CD4-positive, alpha-beta memory T cell (primary cell): ENCODE measurements around the gene RILPL2. TPM values are rescaled to one million over a fixed set of nuclear protein-coding genes. Genes with fewer than 3 reads are reported as not detected.

Experiments used
- CTCF ChIA-PET: fragments of 350-600 bp; sonication (Branson Sonifier 250); formaldehyde crosslinking; loops from one replicate; lab custom pipeline; 2021; ENCODE audit warnings: inconsistent platforms; ENCODE audit not compliant: partially characterized antibody; lab: Charles Lee
- POLR2A ChIA-PET: fragments of 350-600 bp; sonication (Branson Sonifier 250); formaldehyde crosslinking; loops from one replicate; lab custom pipeline; 2021; ENCODE audit not compliant: partially characterized antibody; lab: Charles Lee
- DNase-seq, 5 donors: peaks; one replicate each; pipeline versions ENCODE4 v3.0.0 to v3.0.0-alpha.2; 2020 to 2022; ENCODE audit warnings: mixed read lengths in 1 of 5
- H3K27ac ChIP-seq: one replicate; pipeline ENCODE4 v1.7.0; 2013; ENCODE audit warnings: low read depth, low read length
- H3K27me3 ChIP-seq: 2 replicates; pipeline ENCODE4 v1.7.0; 2013; ENCODE audit warnings: mild to moderate bottlenecking, low read length, moderate library complexity; ENCODE audit not compliant: insufficient read depth
- H3K36me3 ChIP-seq: 2 replicates; pipeline ENCODE4 v1.7.0; 2013; ENCODE audit warnings: mild to moderate bottlenecking, low read length, moderate library complexity; ENCODE audit not compliant: insufficient read depth
- H3K4me1 ChIP-seq: 2 replicates; pipeline ENCODE4 v1.7.0; 2013; ENCODE audit warnings: mild to moderate bottlenecking, low read length, moderate library complexity; ENCODE audit not compliant: insufficient read depth
- H3K4me3 ChIP-seq, 2 donors: one replicate each; pipeline ENCODE4 v1.7.0; 2013; ENCODE audit warnings: low read length in 2 of 2, mild to moderate bottlenecking in 1 of 2
- H3K9me3 ChIP-seq, 2 donors: one replicate each; pipeline ENCODE4 v1.7.0; 2013; ENCODE audit warnings: low read length in 2 of 2, control low read depth in 1 of 2; ENCODE audit not compliant: control insufficient read depth in 1 of 2
- H3K27ac Mint-ChIP-seq, 7 donors: one replicate each; pipeline ENCODE4 v1.8.0; 2020 to 2021; ENCODE audit warnings: mixed read lengths in 7 of 7, mild to moderate bottlenecking in 6 of 7, inconsistent platforms in 3 of 7, moderate library complexity in 3 of 7
- H3K27me3 Mint-ChIP-seq, 2 donors: one replicate each; pipeline ENCODE4 v1.8.0; 2020 to 2021; ENCODE audit warnings: mixed read lengths in 2 of 2
- H3K36me3 Mint-ChIP-seq, 2 donors: one replicate each; pipeline ENCODE4 v1.8.0; 2020 to 2021; ENCODE audit warnings: mixed read lengths in 2 of 2, inconsistent platforms in 1 of 2, mild to moderate bottlenecking in 1 of 2
- H3K4me1 Mint-ChIP-seq, 4 donors: one replicate each; pipeline ENCODE4 v1.8.0; 2020 to 2021; ENCODE audit warnings: mixed read lengths in 4 of 4, mild to moderate bottlenecking in 1 of 4
- H3K4me3 Mint-ChIP-seq, 8 donors: one replicate each; pipeline ENCODE4 v1.8.0; 2020 to 2021; ENCODE audit warnings: mixed read lengths in 8 of 8, mild to moderate bottlenecking in 7 of 8, moderate library complexity in 6 of 8, inconsistent platforms in 3 of 8
- H3K9me3 Mint-ChIP-seq, 8 donors: one replicate each; pipeline ENCODE4 v1.8.0; 2020 to 2021; ENCODE audit warnings: mixed read lengths in 8 of 8, mild to moderate bottlenecking in 5 of 8, inconsistent platforms in 3 of 8, moderate library complexity in 1 of 8
- intact Hi-C: fragments of 100-400 bp; cut with micrococcal nuclease; formaldehyde crosslinking; loops from one replicate; pipeline ENCODE4 v1.15.1; 2023
- polyA plus RNA-seq, 2 donors: library from polyadenylated mRNA; unstranded; fragments of 300-500 nt; fragmentation: Illumina TruSeq; gene quantifications; one replicate each; pipeline ENCODE4 v1.2.3, GENCODE V29; 2021
- total RNA-seq, 2 experiments: library from RNA; stranded (reverse); gene quantifications; one replicate each; pipeline ENCODE4 v1.2.3, GENCODE V29; 2021

The RILPL2 gene
- total and polyA plus RNA-seq, 4 experiments from 2014 or later: 11.6 to 13.7 (median 12.6) TPM

DNA sequence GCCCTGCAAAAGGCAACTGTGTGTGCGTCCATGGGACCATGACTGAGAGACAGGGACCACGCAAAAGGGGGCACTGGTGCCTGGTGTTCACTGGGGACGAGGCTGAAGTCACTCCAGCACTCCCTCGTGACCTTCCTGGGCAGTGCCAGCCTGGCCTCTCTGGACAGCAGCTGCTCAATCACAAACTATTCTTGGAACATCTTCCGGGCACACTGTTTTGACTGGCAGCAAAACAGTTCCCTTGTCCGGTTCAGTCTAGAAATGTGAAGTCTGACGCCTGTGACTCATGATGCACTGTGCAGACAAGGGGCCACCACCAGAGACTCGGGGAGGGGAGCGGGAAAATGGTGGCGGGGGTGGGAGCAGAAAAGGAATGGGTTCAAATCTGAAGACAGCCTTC is 42.3 kb upstream of the RILPL2 start:
- no peak for DNase-seq
- Mint-ChIP-seq H3K27ac (peak overlapping the region in 2 of 7 donors; percentile 32 to 52), H3K4me3 (no peak overlapping the region), H3K4me1 (peaks cover 22 to 49% (median 35%) of the 10 kb centered on the region in 4 donors), H3K36me3 (peaks cover 0 to 8% of the 10 kb centered on the region in 2 donors), H3K27me3 (no peaks in the 10 kb centered on the region), H3K9me3 (no peaks in the 10 kb centered on the region)
- H3K27me3 ChIP-seq: no peaks in the 10 kb centered on the region
- peaks cover 31% of the 10 kb centered on the region for H3K4me1 ChIP-seq
- no peak overlapping the region for H3K27ac ChIP-seq
- no peaks in the 10 kb centered on the region for H3K36me3 ChIP-seq
- no peaks in the 10 kb centered on the region for H3K9me3 ChIP-seq
- H3K4me3 ChIP-seq: no peak overlapping the region
- intact Hi-C loops: loop anchor here (10.0 kb wide), 1 partner anchor 56 kb away; the partner anchor contains the start of gene RILPL1
- POLR2A ChIA-PET: no interaction called here
- CTCF ChIA-PET: no interaction called here

- CTCF ChIA-PET: interaction anchor here (0.7 kb wide), 1 partner anchor 16 kb away, joined by 3 read pairs; no protein-coding TSS in a partner anchor
Observed at GRCh38 chr12:123478069-123478468, 41.6 kb upstream of the RILPL2 start.

DNA sequence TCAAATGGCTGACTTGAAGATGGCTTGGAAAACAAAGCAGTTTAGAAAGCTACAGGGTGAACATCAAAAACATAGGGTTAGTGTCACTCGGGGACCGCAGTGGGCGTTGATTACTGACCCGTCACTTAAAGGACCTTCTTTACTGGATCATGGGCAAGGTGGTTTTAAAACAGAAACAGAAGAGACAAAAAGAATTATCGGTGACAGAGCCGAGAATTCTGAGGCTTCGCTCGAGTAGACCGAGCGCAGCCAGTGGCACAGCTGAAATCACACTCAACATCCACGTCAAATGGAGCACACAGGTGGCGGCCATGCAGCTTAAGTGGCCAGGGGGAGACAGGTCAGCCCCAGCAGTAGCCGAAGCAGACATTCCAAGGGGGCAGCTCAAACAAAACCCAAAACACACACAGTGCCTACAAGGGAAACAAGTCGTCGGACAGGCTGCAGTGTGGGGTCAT is 38.8 kb upstream of the RILPL2 start:
- peak overlapping the region in 1 of 2 donors; percentile 13 for H3K4me3 ChIP-seq
- Mint-ChIP-seq H3K4me3 (peak overlapping the region; percentile 46 to 87 (median 76)), H3K27me3 (no peaks in the 10 kb centered on the region), H3K36me3 (peaks cover 12 to 23% of the 10 kb centered on the region in 2 donors), H3K4me1 (peaks cover 17 to 38% (median 28%) of the 10 kb centered on the region in 4 donors), H3K9me3 (no peaks in the 10 kb centered on the region), H3K27ac (peak overlapping the region; percentile 86 to 96 (median 94))
- H3K36me3 ChIP-seq: no peaks in the 10 kb centered on the region
- DNase-seq: no peak
- H3K27me3 ChIP-seq: no peaks in the 10 kb centered on the region
- peak overlapping the region; percentile 13 for H3K27ac ChIP-seq
- CTCF ChIA-PET: interaction anchor here (0.8 to 1.3 kb wide), 3 partner anchors 11 to 88 kb away, joined by 3 read pairs; no protein-coding TSS in a partner anchor
- POLR2A ChIA-PET: interaction anchor here (0.6 to 3.6 kb wide), 9 partner anchors 12 to 242 kb away, joined by 3 to 42 read pairs (median 8); partner anchors contain the start of genes KMT5A, MPHOSPH9, MTRFR and RILPL2
- H3K4me1 ChIP-seq: peaks cover 24% of the 10 kb centered on the region
- intact Hi-C loops: loop anchor here (2.0 to 10.0 kb wide), 2 partner anchors 16 to 60 kb away; partner anchors contain the start of genes RILPL1 and SNRNP35
- no peaks in the 10 kb centered on the region for H3K9me3 ChIP-seq

More at GRCh38 chr12:123478069-123478468, 41.6 kb upstream of the RILPL2 start:
- Histone ChIP-seq H3K4me1 (peaks cover 28% of the 10 kb centered on the region), H3K9me3 (no peaks in the 10 kb centered on the region), H3K27ac (no peak overlapping the region), H3K4me3 (no peak overlapping the region), H3K27me3 (no peaks in the 10 kb centered on the region), H3K36me3 (no peaks in the 10 kb centered on the region)
- POLR2A ChIA-PET: no interaction called here
- peaks cover 20 to 43% (median 30%) of the 10 kb centered on the region in 4 donors for H3K4me1 Mint-ChIP-seq
- peaks cover 0 to 8% of the 10 kb centered on the region in 2 donors for H3K36me3 Mint-ChIP-seq
- H3K4me3 Mint-ChIP-seq: no peak overlapping the region
- DNase-seq: no peak
- H3K27me3 Mint-ChIP-seq: no peaks in the 10 kb centered on the region
- intact Hi-C loops: loop anchor here (10.0 kb wide), 1 partner anchor 57 kb away; the partner anchor contains the start of gene RILPL1
- no peaks in the 10 kb centered on the region for H3K9me3 Mint-ChIP-seq
- peak overlapping the region in 2 of 7 donors; percentile 19 to 35 for H3K27ac Mint-ChIP-seq

DNA sequence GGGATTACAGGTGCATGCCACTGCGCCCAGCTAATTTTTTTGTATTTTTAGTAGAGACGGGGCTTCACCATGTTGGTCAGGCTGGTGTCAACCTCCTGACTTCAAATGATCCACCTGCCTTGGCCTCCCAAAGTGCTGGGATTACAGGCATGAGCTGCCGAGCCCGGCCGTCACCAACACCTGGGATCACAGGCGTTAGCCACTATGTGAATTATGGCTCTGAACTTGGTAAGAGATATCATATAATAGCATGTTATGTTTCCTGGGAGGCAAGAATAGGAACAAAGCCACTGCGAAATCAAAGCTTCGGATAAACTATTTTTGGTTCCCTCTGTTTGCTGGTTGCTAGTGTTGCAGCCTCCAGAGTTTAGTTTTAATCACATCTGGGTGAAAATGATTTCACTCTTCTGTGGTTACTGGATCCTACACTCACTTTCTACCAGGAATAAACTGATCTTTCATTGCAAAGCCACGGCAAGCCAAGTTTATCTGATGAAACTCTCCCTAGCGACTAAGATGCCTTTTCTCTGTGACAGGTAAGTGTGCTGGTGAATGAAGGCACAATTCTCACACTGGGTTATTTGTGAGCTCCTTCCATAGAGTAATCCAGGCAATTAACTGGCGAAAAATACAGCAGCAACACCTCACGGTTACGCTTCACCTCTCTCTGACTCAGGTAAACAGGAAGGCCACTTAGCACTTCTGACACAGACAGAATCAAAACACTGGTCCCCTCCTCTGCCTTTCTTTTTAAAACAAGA is 38.2 kb upstream of the RILPL2 start:
- no peaks in the 10 kb centered on the region for H3K36me3 ChIP-seq
- H3K36me3 Mint-ChIP-seq: peaks cover 12 to 23% of the 10 kb centered on the region in 2 donors
- H3K4me1 ChIP-seq: peaks cover 21% of the 10 kb centered on the region
- CTCF ChIA-PET: interaction anchor here (0.8 to 2.0 kb wide), 6 partner anchors 10 to 110 kb away, joined by 3 to 5 read pairs (median 4); partner anchors contain the start of gene RILPL2
- POLR2A ChIA-PET: interaction anchor here (0.9 to 3.6 kb wide), 10 partner anchors 10 to 241 kb away, joined by 3 to 42 read pairs (median 7); partner anchors contain the start of genes KMT5A, MPHOSPH9, MTRFR and RILPL2
- H3K9me3 ChIP-seq: no peaks in the 10 kb centered on the region
- no peak overlapping the region for H3K4me3 ChIP-seq
- no peaks in the 10 kb centered on the region for H3K27me3 Mint-ChIP-seq
- intact Hi-C loops: loop anchor here (2.0 to 10.0 kb wide), 2 partner anchors 16 to 60 kb away; partner anchors contain the start of genes RILPL1 and SNRNP35
- H3K27ac ChIP-seq: peak overlapping the region; percentile 13
- peaks cover 17 to 32% (median 25%) of the 10 kb centered on the region in 4 donors for H3K4me1 Mint-ChIP-seq
- no peaks in the 10 kb centered on the region for H3K27me3 ChIP-seq
- H3K9me3 Mint-ChIP-seq: no peaks in the 10 kb centered on the region
- peak overlapping the region; percentile 46 to 87 (median 76) for H3K4me3 Mint-ChIP-seq
- peak overlapping the region; percentile 86 to 96 (median 94) for H3K27ac Mint-ChIP-seq
- peak in 4 of 5 donors; percentile 30 to 48 (median 42) for DNase-seq

DNA sequence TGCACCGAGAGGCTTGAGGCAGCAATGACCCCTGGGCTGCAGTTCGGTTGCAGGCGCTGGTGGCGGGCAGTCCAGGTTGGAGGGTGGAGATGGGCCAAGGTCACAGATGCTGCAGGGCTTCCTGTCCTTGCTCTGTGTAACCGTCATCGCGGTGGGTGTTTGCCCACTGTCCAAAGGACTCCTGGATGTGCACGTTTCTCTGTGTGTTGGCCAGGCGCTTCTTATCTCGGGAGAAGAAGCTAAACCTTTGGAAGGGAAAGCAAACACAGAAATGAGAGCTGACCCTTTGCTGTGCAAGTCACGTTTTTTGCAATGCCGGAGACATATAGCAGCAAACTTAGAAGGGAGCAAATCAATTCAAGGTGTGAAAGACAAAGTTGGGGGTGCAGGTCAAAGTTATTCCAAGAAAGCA is 36.0 kb upstream of the RILPL2 start:
- H3K27me3 ChIP-seq: no peaks in the 10 kb centered on the region
- Mint-ChIP-seq H3K9me3 (no peaks in the 10 kb centered on the region), H3K27ac (peak overlapping the region in 1 of 7 donors; percentile 40), H3K27me3 (no peaks in the 10 kb centered on the region), H3K4me3 (no peak overlapping the region), H3K4me1 (peaks cover 16 to 36% (median 26%) of the 10 kb centered on the region in 4 donors), H3K36me3 (peaks cover 17 to 31% of the 10 kb centered on the region in 2 donors)
- no peak overlapping the region for H3K4me3 ChIP-seq
- POLR2A ChIA-PET: interaction anchor here (3.6 kb wide), 1 partner anchor 14 kb away, joined by 42 read pairs; the partner anchor contains the start of gene SNRNP35
- H3K9me3 ChIP-seq: no peaks in the 10 kb centered on the region
- CTCF ChIA-PET: no interaction called here
- peaks cover 21% of the 10 kb centered on the region for H3K4me1 ChIP-seq
- H3K27ac ChIP-seq: no peak overlapping the region
- no peaks in the 10 kb centered on the region for H3K36me3 ChIP-seq
- no peak for DNase-seq
- intact Hi-C loops: loop anchor here (10.0 kb wide), 1 partner anchor 62 kb away; the partner anchor contains the start of gene RILPL1

GRCh38 chr12:123471374-123472068 is 35.0 kb upstream of the RILPL2 start:
- Mint-ChIP-seq H3K36me3 (peaks cover 19 to 37% of the 10 kb centered on the region in 2 donors), H3K9me3 (no peaks in the 10 kb centered on the region), H3K27me3 (no peaks in the 10 kb centered on the region), H3K27ac (peak overlapping the region in 2 of 7 donors; percentile 48 to 59), H3K4me1 (peaks cover 15 to 32% (median 22%) of the 10 kb centered on the region in 4 donors), H3K4me3 (no peak overlapping the region)
- H3K27ac ChIP-seq: no peak overlapping the region
- no peaks in the 10 kb centered on the region for H3K27me3 ChIP-seq
- no peaks in the 10 kb centered on the region for H3K36me3 ChIP-seq
- no peak overlapping the region for H3K4me3 ChIP-seq
- POLR2A ChIA-PET: no interaction called here
- intact Hi-C loops: loop anchor here (10.0 kb wide), 1 partner anchor 63 kb away; the partner anchor contains the start of gene RILPL1
- peaks cover 21% of the 10 kb centered on the region for H3K4me1 ChIP-seq
- H3K9me3 ChIP-seq: no peaks in the 10 kb centered on the region
- no peak for DNase-seq
- CTCF ChIA-PET: no interaction called here
